IPS DF 6.9 (cell line): Measurements from ENCODE around the gene KRTAP19-6.

Experiments
- DNase-seq: peaks from one replicate; pipeline ENCODE4 v3.0.0-alpha.2; 2013; ENCODE audit warnings: low read depth, low spot score
- H3K27ac ChIP-seq: one replicate; pipeline ENCODE4 v1.5.1; 2013; ENCODE audit warnings: low read length, control low read depth
- H3K27me3 ChIP-seq: 2 replicates; pipeline ENCODE4 v1.6.1; 2013; ENCODE audit warnings: mild to moderate bottlenecking, low read length; ENCODE audit not compliant: control insufficient read depth, insufficient read depth
- H3K36me3 ChIP-seq: 2 replicates; pipeline ENCODE4 v1.6.1; 2013; ENCODE audit warnings: low read length; ENCODE audit not compliant: control insufficient read depth, insufficient read depth
- H3K4me1 ChIP-seq: 2 replicates; pipeline ENCODE4 v1.6.1; 2013; ENCODE audit warnings: low read length; ENCODE audit not compliant: control insufficient read depth, insufficient read depth
- H3K4me3 ChIP-seq: 2 replicates; pipeline ENCODE4 v1.5.1; 2013; ENCODE audit warnings: mild to moderate bottlenecking, low read length
- H3K9me3 ChIP-seq: 2 replicates; pipeline ENCODE4 v1.6.1; 2013; ENCODE audit warnings: low read length, inconsistent platforms; ENCODE audit not compliant: control insufficient read depth, insufficient read depth
- WGBS: extraction: QIAGEN DNeasy Blood & Tissue Kit; methylation state at CpG from one replicate; pipeline ENCODE4 v1.1.7; 2013; ENCODE audit warnings: mixed read lengths, missing lambda C conversion rate; ENCODE audit not compliant: insufficient read length, insufficient coverage; 5-methylcytosine and 5-hydroxymethylcytosine counted together

KRTAP19-6 gene, protein sequence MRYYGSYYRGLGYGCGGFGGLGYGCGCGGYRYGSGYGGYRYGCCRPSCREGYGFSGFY

DNA sequence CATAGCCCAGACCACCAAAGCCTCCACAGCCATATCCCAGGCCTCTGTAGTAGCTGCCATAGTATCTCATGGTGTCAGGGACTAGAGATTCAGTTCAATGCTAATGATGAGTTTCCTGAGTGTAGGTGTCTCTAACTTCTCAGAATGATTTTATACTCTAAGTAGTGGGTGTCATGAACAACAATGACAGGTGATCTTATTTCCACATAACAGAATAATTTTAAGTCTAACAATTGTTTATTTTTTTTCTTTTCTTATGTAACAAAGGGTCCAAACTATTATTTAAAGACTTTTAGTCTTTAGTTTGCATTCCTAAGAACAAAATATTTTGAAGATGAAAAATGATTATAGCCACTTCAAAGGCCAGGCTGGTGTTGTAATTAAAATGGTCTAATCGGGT is at the start of gene KRTAP19-6:
Gene KRTAP19-6, minus strand, starts transcription at position 101 of the 400 bp plus-strand sequence. Its CDS starts 31 bp downstream, at position 70.
- no peak within 1 kb of the TSS for H3K4me3 ChIP-seq
- peaks cover 1% of the 10 kb centered on the region; the same call in 1 of the 2 replicates for H3K9me3 ChIP-seq
- H3K4me1 ChIP-seq = no peaks in the 10 kb centered on the region
- H3K27ac ChIP-seq = no peak within 1 kb of the TSS
- H3K27me3 ChIP-seq = no peaks in the 10 kb centered on the region
- no peak for DNase-seq
- no peaks in the 10 kb centered on the region for H3K36me3 ChIP-seq
- no CpG with 5 or more reads among the region's 1 CpG for WGBS

DNA sequence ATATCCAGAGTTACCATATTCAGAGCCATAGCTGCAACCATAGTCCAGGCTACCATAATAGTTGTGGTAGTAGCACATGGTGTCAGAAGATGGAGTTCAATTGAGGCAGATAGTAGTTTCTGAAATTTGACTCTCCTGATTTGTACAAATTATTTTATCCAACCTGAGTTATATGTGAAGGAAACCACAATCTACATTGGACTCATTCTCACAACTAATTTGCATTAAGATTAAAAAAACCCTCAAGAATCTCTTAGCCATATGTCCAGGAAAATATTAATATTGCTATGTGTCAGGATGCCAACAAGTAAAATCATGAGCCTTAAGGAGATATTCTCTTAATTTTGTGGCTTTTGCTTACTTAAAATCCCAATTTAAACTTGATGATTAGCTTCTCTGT is 48.6 kb upstream of the KRTAP19-6 start, which contains the start of gene KRTAP22-2:
Gene KRTAP22-2, minus strand, starts transcription at position 101 of the 400 bp plus-strand sequence.
- Histone ChIP-seq H3K4me3 (no peak within 1 kb of the TSS), H3K27me3 (no peaks in the 10 kb centered on the region), H3K36me3 (no peaks in the 10 kb centered on the region), H3K4me1 (no peaks in the 10 kb centered on the region), H3K9me3 (peaks cover 4% of the 10 kb centered on the region), H3K27ac (no peak within 1 kb of the TSS)
- DNase-seq = no peak

DNA sequence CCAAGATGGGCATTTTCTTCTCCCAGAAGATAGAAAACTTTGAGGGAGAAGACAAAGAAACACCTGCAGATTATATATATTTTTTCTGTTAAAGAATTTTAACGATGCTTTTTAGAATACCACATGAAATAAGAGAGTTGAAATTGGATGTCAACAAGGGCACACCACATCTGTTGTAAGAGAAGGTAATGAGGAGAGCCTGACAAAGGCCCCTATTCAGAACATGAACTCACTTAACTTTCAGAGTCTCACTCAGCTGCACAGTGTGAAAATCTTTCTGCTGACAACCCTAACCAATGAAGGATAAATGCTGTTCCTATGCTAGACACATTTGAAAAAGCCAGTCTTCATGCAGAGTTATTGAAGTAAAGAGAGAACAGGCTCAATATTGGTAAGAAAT is 41.2 kb upstream of the KRTAP19-6 start:
- Histone ChIP-seq H3K9me3 (peaks cover 6% of the 10 kb centered on the region), H3K36me3 (no peaks in the 10 kb centered on the region), H3K4me3 (no peak overlapping the region), H3K27ac (no peak overlapping the region), H3K27me3 (no peaks in the 10 kb centered on the region), H3K4me1 (no peaks in the 10 kb centered on the region)
- DNase-seq = no peak
- no CpG with 5 or more reads among the region's 1 CpG for WGBS

- no peak overlapping the region for H3K4me3 ChIP-seq
- no CpG with 5 or more reads among the region's 3 CpGs for WGBS
- H3K36me3 ChIP-seq = no peaks in the 10 kb centered on the region
- peaks cover 6% of the 10 kb centered on the region for H3K9me3 ChIP-seq
- H3K27ac ChIP-seq = no peak overlapping the region
- H3K4me1 ChIP-seq = no peaks in the 10 kb centered on the region
- no peaks in the 10 kb centered on the region for H3K27me3 ChIP-seq
- no peak for DNase-seq
Measured at GRCh38 chr21:30580132-30580531, 38.5 kb upstream of the KRTAP19-6 start.

GRCh38 chr21:30579346-30579745 is 37.7 kb upstream of the KRTAP19-6 start:
- no peak for DNase-seq
- Histone ChIP-seq H3K36me3 (no peaks in the 10 kb centered on the region), H3K4me3 (no peak overlapping the region), H3K9me3 (peaks cover 6% of the 10 kb centered on the region), H3K27ac (no peak overlapping the region), H3K27me3 (no peaks in the 10 kb centered on the region), H3K4me1 (no peaks in the 10 kb centered on the region)
- WGBS = no CpG with 5 or more reads among the region's 1 CpG

- no peaks in the 10 kb centered on the region for H3K27me3 ChIP-seq
- no peak for DNase-seq
- no peak overlapping the region for H3K27ac ChIP-seq
- no peaks in the 10 kb centered on the region for H3K4me1 ChIP-seq
- no peaks in the 10 kb centered on the region for H3K36me3 ChIP-seq
- no peak overlapping the region for H3K4me3 ChIP-seq
- H3K9me3 ChIP-seq = peaks cover 5% of the 10 kb centered on the region
Measured at GRCh38 chr21:30577766-30578165, 36.1 kb upstream of the KRTAP19-6 start.

DNA sequence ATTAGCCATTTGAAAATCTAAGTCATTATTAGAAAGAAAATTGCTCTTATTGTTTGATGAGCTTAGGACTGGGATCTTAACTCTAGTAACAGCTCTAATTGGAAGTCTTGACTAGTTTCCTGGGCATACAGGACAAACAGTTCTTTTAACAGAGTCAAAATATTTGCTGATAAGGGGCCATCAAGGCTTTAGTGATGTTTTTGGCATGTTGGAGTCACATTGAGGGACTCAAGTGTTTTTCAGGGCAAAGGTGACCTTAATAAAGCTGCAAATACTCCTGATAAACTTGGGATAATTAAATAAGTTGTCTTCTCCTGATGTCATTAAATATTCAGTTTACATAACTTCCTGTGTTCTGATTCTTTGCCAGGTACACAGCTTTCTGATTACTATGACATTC is 26.0 kb upstream of the KRTAP19-6 start:
- no peak overlapping the region for H3K27ac ChIP-seq
- no peaks in the 10 kb centered on the region for H3K36me3 ChIP-seq
- peaks cover 2% of the 10 kb centered on the region for H3K9me3 ChIP-seq
- H3K4me1 ChIP-seq = no peaks in the 10 kb centered on the region; the same call in 1 of the 2 replicates
- H3K27me3 ChIP-seq = no peaks in the 10 kb centered on the region
- H3K4me3 ChIP-seq = no peak overlapping the region
- no peak for DNase-seq

- no peak overlapping the region for H3K27ac ChIP-seq
- H3K27me3 ChIP-seq = no peaks in the 10 kb centered on the region
- WGBS = no CpG with 5 or more reads among the region's 2 CpGs
- H3K4me3 ChIP-seq = no peak overlapping the region
- H3K36me3 ChIP-seq = no peaks in the 10 kb centered on the region
- DNase-seq = no peak
- no peaks in the 10 kb centered on the region; the same call in 1 of the 2 replicates for H3K4me1 ChIP-seq
- H3K9me3 ChIP-seq = peaks cover 5% of the 10 kb centered on the region
Measured at GRCh38 chr21:30563630-30564029, 22.0 kb upstream of the KRTAP19-6 start.

DNA sequence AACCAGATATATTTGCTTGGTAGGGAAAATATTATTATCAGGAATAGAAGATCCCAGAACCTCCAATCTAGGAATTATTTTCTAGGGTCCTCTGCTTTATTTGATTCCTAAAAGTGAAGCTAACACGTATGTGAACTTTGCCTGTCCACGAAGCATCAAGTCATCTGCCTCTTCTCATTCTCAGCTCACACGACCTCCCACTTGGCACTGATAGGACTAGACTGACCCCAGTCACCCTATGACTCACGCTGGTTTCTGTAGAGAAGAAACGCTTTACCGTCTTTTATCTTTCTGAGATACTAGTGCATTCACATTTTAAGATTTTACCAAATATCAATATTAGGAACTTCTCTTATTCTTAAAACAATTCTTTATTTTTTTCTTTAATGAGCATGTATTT is 21.4 kb upstream of the KRTAP19-6 start:
- Histone ChIP-seq H3K4me3 (no peak overlapping the region), H3K27ac (no peak overlapping the region), H3K27me3 (no peaks in the 10 kb centered on the region), H3K36me3 (no peaks in the 10 kb centered on the region), H3K4me1 (no peaks in the 10 kb centered on the region; the same call in 1 of the 2 replicates), H3K9me3 (peaks cover 5% of the 10 kb centered on the region)
- DNase-seq = no peak
- no CpG with 5 or more reads among the region's 6 CpGs for WGBS

DNA sequence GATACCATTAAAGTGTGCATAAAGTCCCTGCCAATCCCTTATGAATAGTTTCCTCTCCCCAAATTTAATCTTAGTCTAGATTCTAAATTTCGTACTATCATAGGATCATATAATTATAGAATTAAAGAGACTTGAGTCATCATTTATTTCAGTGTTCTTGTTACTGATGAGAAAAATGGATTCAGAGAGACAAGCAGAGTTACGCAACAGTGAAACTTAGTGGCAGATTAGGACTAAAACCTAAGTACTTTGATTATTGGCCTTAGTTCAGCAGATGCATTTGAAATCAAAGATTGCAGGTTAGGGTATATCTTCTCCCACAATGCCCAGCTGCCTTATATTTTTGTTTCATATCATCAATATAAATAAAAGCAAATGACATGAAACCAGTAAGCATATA is 20.3 kb upstream of the KRTAP19-6 start:
- Histone ChIP-seq H3K36me3 (no peaks in the 10 kb centered on the region), H3K27me3 (no peaks in the 10 kb centered on the region), H3K27ac (no peak overlapping the region), H3K9me3 (peaks cover 5% of the 10 kb centered on the region), H3K4me1 (no peaks in the 10 kb centered on the region; the same call in 1 of the 2 replicates), H3K4me3 (no peak overlapping the region)
- no peak for DNase-seq
- WGBS = no CpG with 5 or more reads among the region's 2 CpGs

DNA sequence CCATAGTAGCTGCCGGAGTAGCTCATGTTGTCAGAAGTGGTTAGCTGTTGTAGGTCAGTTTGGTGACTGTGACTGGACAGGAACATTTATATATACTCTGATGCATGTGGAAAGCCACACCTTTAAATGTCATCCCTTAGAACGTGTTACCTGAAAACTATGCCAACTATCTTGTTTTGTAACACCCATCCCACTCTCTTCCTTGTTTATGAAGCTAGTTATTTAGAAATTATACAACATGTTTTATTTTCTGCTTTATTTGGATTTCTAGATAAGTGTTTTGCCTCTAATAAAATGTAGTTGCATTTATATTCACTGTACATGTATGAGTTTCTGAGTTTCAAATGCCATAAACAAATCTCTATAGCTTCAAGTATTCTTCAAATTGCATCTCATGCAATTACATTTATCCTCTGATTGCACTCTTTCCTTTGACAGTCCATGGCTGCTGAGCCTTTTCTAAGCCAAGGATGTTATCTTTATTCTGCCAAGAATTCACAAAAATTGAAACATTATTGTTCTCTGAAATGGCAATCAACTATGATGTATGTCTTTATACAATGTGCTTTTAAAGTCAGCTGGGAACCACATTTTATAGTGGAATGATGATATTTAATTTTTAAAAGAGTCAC is 19.7 kb upstream of the KRTAP19-6 start, which contains the start of gene KRTAP19-7:
Gene KRTAP19-7, minus strand, starts transcription at position 51 of the 632 bp plus-strand sequence. Its CDS starts 25 bp downstream, at position 26.
- no peak within 1 kb of the TSS for H3K4me3 ChIP-seq
- H3K9me3 ChIP-seq = peaks cover 8% of the 10 kb centered on the region
- no peaks in the 10 kb centered on the region; the same call in 1 of the 2 replicates for H3K4me1 ChIP-seq
- H3K27me3 ChIP-seq = no peaks in the 10 kb centered on the region
- no peak for DNase-seq
- H3K27ac ChIP-seq = no peak within 1 kb of the TSS
- no CpG with 5 or more reads among the region's 2 CpGs for WGBS
- no peaks in the 10 kb centered on the region for H3K36me3 ChIP-seq
